ENCODE data around the gene TSGA10IP.

GRCh38 chr11:65921876-65922275 is 23.4 kb upstream of the TSGA10IP start:
- no peak for TF ChIP-seq CTCF (IDR thresholded peaks at IDR 0.05 in 2 of 3, conservative IDR thresholded peaks at IDR 0.05 in 1 of 3; ENCODE audit: borderline replicate concordance in 1 of 3, insufficient read depth in 1 of 3, low read depth in 2 of 3, low read length in 2 of 3)
- no peak for TF ChIP-seq POLR2A (IDR thresholded peaks at IDR 0.05; ENCODE audit: borderline replicate concordance, extremely low read depth, insufficient read depth, insufficient read length)
- TF ChIP-seq EGR1 (IDR thresholded peaks at IDR 0.05; ENCODE audit: low read depth), result no peak
- TF ChIP-seq YY1 (IDR thresholded peaks at IDR 0.05; ENCODE audit: extremely low read depth, insufficient replicate concordance, low read depth, low read length), result no peak
- TF ChIP-seq RAD21 (IDR thresholded peaks at IDR 0.05; ENCODE audit: low read depth), result no peak
- TF ChIP-seq ZFX (IDR thresholded peaks at IDR 0.05), result no peak
- TF ChIP-seq EZH2 (IDR thresholded peaks at IDR 0.05), result no peak
- TF ChIP-seq, protein P1, sequence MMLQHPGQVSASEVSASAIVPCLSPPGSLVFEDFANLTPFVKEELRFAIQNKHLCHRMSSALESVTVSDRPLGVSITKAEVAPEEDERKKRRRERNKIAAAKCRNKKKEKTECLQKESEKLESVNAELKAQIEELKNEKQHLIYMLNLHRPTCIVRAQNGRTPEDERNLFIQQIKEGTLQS (IDR thresholded peaks at IDR 0.05), result no peak
- no peak for TF ChIP-seq SIN3A (IDR thresholded peaks at IDR 0.05; ENCODE audit: low read depth)
